Stimulated activated naive CD8-positive, alpha-beta T cell treated with anti-CD3 and anti-CD28 coated beads, Interleukin-15, Interleukin-2, amounts not matched to agents 100 ng/mL and 50 ng/mL, for 24 hours (primary cell): ENCODE results near the gene CCDC92B.
A peak's percentile ranks its signal among the peaks of the same experiment; 100 is the strongest.
"Not testable (repeated sequence)": the region's sequence is repeated elsewhere in the genome, so short reads cannot be mapped to it uniquely, and the experiment has no call there.

Source experiments
- H3K27ac Mint-ChIP-seq: one replicate; pipeline ENCODE4 v1.8.0; 2021; ENCODE audit warnings: mild to moderate bottlenecking, mixed read lengths
- H3K27me3 Mint-ChIP-seq: one replicate; pipeline ENCODE4 v1.8.0; 2021; ENCODE audit warnings: mixed read lengths
- H3K36me3 Mint-ChIP-seq: one replicate; pipeline ENCODE4 v1.8.0; 2021; ENCODE audit warnings: low read depth, mixed read lengths
- H3K4me1 Mint-ChIP-seq: one replicate; pipeline ENCODE4 v1.8.0; 2021; ENCODE audit warnings: low read depth, mixed read lengths
- H3K4me3 Mint-ChIP-seq: one replicate; pipeline ENCODE4 v1.8.0; 2021; ENCODE audit warnings: mild to moderate bottlenecking, mixed read lengths
- H3K9me3 Mint-ChIP-seq: one replicate; pipeline ENCODE4 v1.8.0; 2021; ENCODE audit warnings: mixed read lengths

Gene CCDC92B

GRCh38 chr17:2749058-2749783, at the start of gene CCDC92B:
TSS of gene CCDC92B (minus strand) at chr17:2749652. CDS start at chr17:2735145, 14,507 bp downstream.
- H3K27ac Mint-ChIP-seq = no peak within 1 kb of the TSS
- no peaks in the 10 kb centered on the region for H3K4me1 Mint-ChIP-seq
- no peaks in the 10 kb centered on the region for H3K9me3 Mint-ChIP-seq
- H3K36me3 Mint-ChIP-seq = no peaks in the 10 kb centered on the region
- peaks cover 62% of the 10 kb centered on the region for H3K27me3 Mint-ChIP-seq
- H3K4me3 Mint-ChIP-seq = no peak within 1 kb of the TSS

- peaks cover 6% of the 10 kb centered on the region for H3K36me3 Mint-ChIP-seq
- peaks cover 54% of the 10 kb centered on the region for H3K4me1 Mint-ChIP-seq
- no peak overlapping the region for H3K4me3 Mint-ChIP-seq
- no peaks in the 10 kb centered on the region for H3K9me3 Mint-ChIP-seq
- peaks cover 45% of the 10 kb centered on the region for H3K27me3 Mint-ChIP-seq
- no peak overlapping the region for H3K27ac Mint-ChIP-seq
These were observed 49.2 kb upstream of the CCDC92B start for GRCh38 chr17:2798678-2799077.

- Mint-ChIP-seq H3K4me1 (peaks cover 59% of the 10 kb centered on the region), H3K9me3 (no peaks in the 10 kb centered on the region), H3K27ac (no peak overlapping the region), H3K4me3 (no peak overlapping the region), H3K27me3 (peaks cover 46% of the 10 kb centered on the region), H3K36me3 (peaks cover 6% of the 10 kb centered on the region)
These were observed 48.7 kb upstream of the CCDC92B start for GRCh38 chr17:2798188-2798587.

GRCh38 chr17:2797637-2798036, 48.2 kb upstream of the CCDC92B start:
- Mint-ChIP-seq H3K27ac (no peak overlapping the region), H3K4me3 (peak overlapping the region; percentile 71), H3K4me1 (peaks cover 64% of the 10 kb centered on the region), H3K9me3 (no peaks in the 10 kb centered on the region), H3K36me3 (peaks cover 6% of the 10 kb centered on the region), H3K27me3 (peaks cover 40% of the 10 kb centered on the region)

- Mint-ChIP-seq H3K4me3 (peak overlapping the region; percentile 71), H3K9me3 (no peaks in the 10 kb centered on the region), H3K36me3 (peaks cover 6% of the 10 kb centered on the region), H3K27me3 (peaks cover 41% of the 10 kb centered on the region), H3K4me1 (peaks cover 68% of the 10 kb centered on the region), H3K27ac (no peak overlapping the region)
These were observed 47.8 kb upstream of the CCDC92B start for GRCh38 chr17:2797226-2797625.

- no peaks in the 10 kb centered on the region for H3K36me3 Mint-ChIP-seq
- H3K4me1 Mint-ChIP-seq = peaks cover 75% of the 10 kb centered on the region
- peak within 1 kb of the TSS; percentile 71 for H3K4me3 Mint-ChIP-seq
- H3K27ac Mint-ChIP-seq = no peak within 1 kb of the TSS
- H3K9me3 Mint-ChIP-seq = no peaks in the 10 kb centered on the region
- H3K27me3 Mint-ChIP-seq = peaks cover 45% of the 10 kb centered on the region
These were observed 47.0 kb upstream of the CCDC92B start, which contains the start of gene RAP1GAP2 for GRCh38 chr17:2796164-2797125. TSS of gene RAP1GAP2 (plus strand) at chr17:2796438. CDS start at chr17:2796528, 90 bp downstream.

GRCh38 chr17:2795441-2796163, 46.1 kb upstream of the CCDC92B start:
- Mint-ChIP-seq H3K4me3 (peak overlapping the region; percentile 71), H3K4me1 (peaks cover 78% of the 10 kb centered on the region), H3K27me3 (peaks cover 53% of the 10 kb centered on the region), H3K27ac (no peak overlapping the region), H3K36me3 (no peaks in the 10 kb centered on the region), H3K9me3 (no peaks in the 10 kb centered on the region)

- peaks cover 74% of the 10 kb centered on the region for H3K4me1 Mint-ChIP-seq
- no peaks in the 10 kb centered on the region for H3K36me3 Mint-ChIP-seq
- no peak overlapping the region for H3K27ac Mint-ChIP-seq
- H3K9me3 Mint-ChIP-seq = no peaks in the 10 kb centered on the region
- peaks cover 55% of the 10 kb centered on the region for H3K27me3 Mint-ChIP-seq
- H3K4me3 Mint-ChIP-seq = peak overlapping the region; percentile 66
These were observed 44.8 kb upstream of the CCDC92B start for GRCh38 chr17:2794111-2794803.

- H3K27me3 Mint-ChIP-seq = peaks cover 61% of the 10 kb centered on the region
- H3K36me3 Mint-ChIP-seq = no peaks in the 10 kb centered on the region
- peaks cover 61% of the 10 kb centered on the region for H3K4me1 Mint-ChIP-seq
- no peak overlapping the region for H3K4me3 Mint-ChIP-seq
- H3K9me3 Mint-ChIP-seq = no peaks in the 10 kb centered on the region
- no peak overlapping the region for H3K27ac Mint-ChIP-seq
These were observed 43.1 kb upstream of the CCDC92B start for GRCh38 chr17:2792366-2793169.

GRCh38 chr17:2789700-2790099, 40.2 kb upstream of the CCDC92B start:
- no peak overlapping the region for H3K27ac Mint-ChIP-seq
- H3K4me1 Mint-ChIP-seq = peaks cover 34% of the 10 kb centered on the region
- no peaks in the 10 kb centered on the region for H3K9me3 Mint-ChIP-seq
- H3K4me3 Mint-ChIP-seq = no peak overlapping the region
- H3K27me3 Mint-ChIP-seq = peaks cover 42% of the 10 kb centered on the region
- no peaks in the 10 kb centered on the region for H3K36me3 Mint-ChIP-seq

GRCh38 chr17:2786176-2786881, 36.9 kb upstream of the CCDC92B start:
- peaks cover 33% of the 10 kb centered on the region for H3K27me3 Mint-ChIP-seq
- no peak overlapping the region for H3K4me3 Mint-ChIP-seq
- H3K4me1 Mint-ChIP-seq = peaks cover 2% of the 10 kb centered on the region
- no peaks in the 10 kb centered on the region for H3K9me3 Mint-ChIP-seq
- no peak overlapping the region for H3K27ac Mint-ChIP-seq
- H3K36me3 Mint-ChIP-seq = no peaks in the 10 kb centered on the region

- H3K27ac Mint-ChIP-seq, H3K36me3 Mint-ChIP-seq: not testable (repeated sequence)
These were observed 35.9 kb upstream of the CCDC92B start for GRCh38 chr17:2785376-2785775.

GRCh38 chr17:2784864-2785263, 35.4 kb upstream of the CCDC92B start:
- H3K27me3 Mint-ChIP-seq = peaks cover 21% of the 10 kb centered on the region
- H3K4me1 Mint-ChIP-seq = no peaks in the 10 kb centered on the region
- no peak overlapping the region for H3K4me3 Mint-ChIP-seq
- no peaks in the 10 kb centered on the region for H3K36me3 Mint-ChIP-seq
- H3K27ac Mint-ChIP-seq = no peak overlapping the region
- no peaks in the 10 kb centered on the region for H3K9me3 Mint-ChIP-seq

More at GRCh38 chr17:2785376-2785775, 35.9 kb upstream of the CCDC92B start:
- H3K9me3 Mint-ChIP-seq, H3K4me1 Mint-ChIP-seq, H3K4me3 Mint-ChIP-seq: not testable (repeated sequence)
- H3K27me3 Mint-ChIP-seq = peaks cover 24% of the 10 kb centered on the region
